Measurements from ENCODE around the gene PPTC7. TPM values are rescaled to one million over a fixed set of nuclear protein-coding genes. Genes with fewer than 3 reads are reported as not detected.

Gene PPTC7
- total RNA-seq, 1 donor from 2014 or later = 11.4 TPM

GRCh38 chr12:110498984-110499706, 84.0 kb downstream of the PPTC7 start:
- DNase-seq (ENCODE audit: extremely low read depth, low read depth, low spot score) = no peak

Other genes starting within 250 kb of the PPTC7 start
- 41.5 and 67.1 TPM in 2 replicates for gene ANAPC7, start 179.6 kb downstream of the PPTC7 start, total RNA-seq
- 667 and 1,344 TPM in 2 replicates for gene ARPC3, start 133.0 kb downstream of the PPTC7 start, total RNA-seq
- 11.3 and 20.1 TPM in 2 replicates for gene GPN3, start 115.1 kb downstream of the PPTC7 start, total RNA-seq
- gene FAM216A, start 114.5 kb downstream of the PPTC7 start, total RNA-seq = 7.1 and 10.7 TPM in 2 replicates
- 102 and 129 TPM in 2 replicates for gene VPS29, start 81.2 kb downstream of the PPTC7 start, total RNA-seq
- 0.05 and 0.29 TPM in 2 replicates for gene RAD9B, start 81.0 kb downstream of the PPTC7 start, total RNA-seq
- gene TCTN1, start 30.8 kb upstream of the PPTC7 start, total RNA-seq = 34.6 and 42.7 TPM in 2 replicates
- gene HVCN1, start 105.8 kb upstream of the PPTC7 start, total RNA-seq = 0.58 and 1.9 TPM in 2 replicates
- gene PPP1CC, start 159.6 kb upstream of the PPTC7 start, total RNA-seq = 77.5 and 90.4 TPM in 2 replicates

All from glomerular endothelial cell (primary cell).